Measurements from ENCODE around the gene NPSR1. TPM values are rescaled to one million over a fixed set of nuclear protein-coding genes. Genes with fewer than 3 reads are reported as not detected.

Gene NPSR1
- total RNA-seq, 4 donors from 2014 or later: 0.95 to 9.7 TPM; not detected in 2

GRCh38 chr7:34756691-34757090 is 98.7 kb downstream of the NPSR1 start:
- Histone ChIP-seq H3K4me1 (no peaks in the 10 kb centered on the region), H3K36me3 (no peaks in the 10 kb centered on the region), H3K27ac (no peak overlapping the region), H3K27me3 (no peaks in the 10 kb centered on the region), H3K9me3 (no peaks in the 10 kb centered on the region), H3K4me3 (no peak overlapping the region)
- intact Hi-C loops (cut with DNase I; ENCODE audit: low total_unique reads) (no loop called here), in situ Hi-C loops (cut with MboI; ENCODE audit: low pct_ligation_motif_present in 1 of 4, low pct_unique_long_range_greater_than_20kb in 1 of 4, low sequenced_read_pairs in 3 of 4) (no loop called here)
- no peak for DNase-seq
- WGBS, 2 donors (ENCODE audit: low coverage in 1 of 2): 81 to 83% methylated on average over 5 of the region's 5 CpGs
- TF ChIP-seq EP300 (IDR thresholded peaks at IDR 0.05; ENCODE audit: low read depth) (no peak), POLR2A (IDR thresholded peaks at IDR 0.05) (no peak)

DNA sequence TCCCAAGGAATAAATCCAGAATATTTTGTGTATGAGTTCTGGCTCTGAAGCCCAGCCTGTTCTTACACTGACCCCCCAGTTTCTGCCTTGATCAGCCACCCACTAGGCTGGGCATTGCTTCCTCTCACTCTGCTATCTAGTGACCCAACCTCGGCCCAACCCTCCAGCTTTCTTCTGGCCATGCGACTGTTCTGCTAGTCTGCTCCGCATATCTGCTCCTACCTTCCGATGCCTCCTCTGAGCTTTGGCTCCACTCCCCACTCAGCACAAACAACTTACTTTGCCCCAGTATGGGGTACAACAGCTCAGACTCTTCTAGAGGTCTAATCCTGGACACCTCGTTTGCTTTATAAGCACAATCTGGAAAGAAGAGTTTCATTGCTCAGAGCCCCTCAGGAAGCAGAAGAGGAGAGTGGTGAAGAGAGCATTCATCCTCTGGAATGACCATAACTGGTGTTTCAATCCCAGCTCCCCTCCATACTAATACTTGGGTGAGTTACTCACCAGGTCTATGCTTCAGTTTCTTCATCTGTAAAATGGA is 99.6 kb downstream of the NPSR1 start:
- intact Hi-C loops (cut with DNase I; ENCODE audit: low total_unique reads): no loop called here
- in situ Hi-C loops (cut with MboI; ENCODE audit: low pct_ligation_motif_present in 1 of 4, low pct_unique_long_range_greater_than_20kb in 1 of 4, low sequenced_read_pairs in 3 of 4): no loop called here

GRCh38 chr7:34758111-34758601 is 100.1 kb downstream of the NPSR1 start:
- Histone ChIP-seq H3K27me3 (no peaks in the 10 kb centered on the region), H3K36me3 (no peaks in the 10 kb centered on the region), H3K9me3 (no peaks in the 10 kb centered on the region), H3K27ac (no peak overlapping the region), H3K4me3 (no peak overlapping the region), H3K4me1 (no peaks in the 10 kb centered on the region)
- in situ Hi-C loops (cut with MboI; ENCODE audit: low pct_ligation_motif_present in 1 of 4, low pct_unique_long_range_greater_than_20kb in 1 of 4, low sequenced_read_pairs in 3 of 4): no loop called here
- no peak for DNase-seq
- intact Hi-C loops (cut with DNase I; ENCODE audit: low total_unique reads): no loop called here
- 50 to 67% methylated on average over 1 of the region's 1 CpG for WGBS, 2 donors (ENCODE audit: low coverage in 1 of 2)
- TF ChIP-seq POLR2AphosphoS5 (IDR thresholded peaks at IDR 0.05) (no peak), EP300 (IDR thresholded peaks at IDR 0.05; ENCODE audit: low read depth) (no peak)

More for the DNA sequence above, 99.6 kb downstream of the NPSR1 start:
- Histone ChIP-seq H3K36me3 (no peaks in the 10 kb centered on the region), H3K4me3 (no peak overlapping the region), H3K27ac (no peak overlapping the region), H3K9me3 (no peaks in the 10 kb centered on the region), H3K27me3 (no peaks in the 10 kb centered on the region), H3K4me1 (no peaks in the 10 kb centered on the region)
- DNase-seq: no peak
- WGBS, 2 donors (ENCODE audit: low coverage in 1 of 2): 78 to 89% methylated on average over 4 to 5 of the region's 5 CpGs
- TF ChIP-seq, protein P1, sequence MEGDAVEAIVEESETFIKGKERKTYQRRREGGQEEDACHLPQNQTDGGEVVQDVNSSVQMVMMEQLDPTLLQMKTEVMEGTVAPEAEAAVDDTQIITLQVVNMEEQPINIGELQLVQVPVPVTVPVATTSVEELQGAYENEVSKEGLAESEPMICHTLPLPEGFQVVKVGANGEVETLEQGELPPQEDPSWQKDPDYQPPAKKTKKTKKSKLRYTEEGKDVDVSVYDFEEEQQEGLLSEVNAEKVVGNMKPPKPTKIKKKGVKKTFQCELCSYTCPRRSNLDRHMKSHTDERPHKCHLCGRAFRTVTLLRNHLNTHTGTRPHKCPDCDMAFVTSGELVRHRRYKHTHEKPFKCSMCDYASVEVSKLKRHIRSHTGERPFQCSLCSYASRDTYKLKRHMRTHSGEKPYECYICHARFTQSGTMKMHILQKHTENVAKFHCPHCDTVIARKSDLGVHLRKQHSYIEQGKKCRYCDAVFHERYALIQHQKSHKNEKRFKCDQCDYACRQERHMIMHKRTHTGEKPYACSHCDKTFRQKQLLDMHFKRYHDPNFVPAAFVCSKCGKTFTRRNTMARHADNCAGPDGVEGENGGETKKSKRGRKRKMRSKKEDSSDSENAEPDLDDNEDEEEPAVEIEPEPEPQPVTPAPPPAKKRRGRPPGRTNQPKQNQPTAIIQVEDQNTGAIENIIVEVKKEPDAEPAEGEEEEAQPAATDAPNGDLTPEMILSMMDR (IDR thresholded peaks at IDR 0.05): no peak
- no peak for TF ChIP-seq POLR2AphosphoS5 (IDR thresholded peaks at IDR 0.05)
- TF ChIP-seq EP300 (IDR thresholded peaks at IDR 0.05; ENCODE audit: low read depth): no peak
- no peak for TF ChIP-seq POLR2A (IDR thresholded peaks at IDR 0.05)

GRCh38 chr7:34759477-34760125 is 101.6 kb downstream of the NPSR1 start:
- H3K4me1 ChIP-seq: no peaks in the 10 kb centered on the region
- no peak overlapping the region for H3K27ac ChIP-seq
- TF ChIP-seq, protein P1 (IDR thresholded peaks at IDR 0.05): peak; percentile 32 to 51 (median 35)
- no peak for TF ChIP-seq POLR2AphosphoS5 (IDR thresholded peaks at IDR 0.05)
- no peak for DNase-seq
- H3K9me3 ChIP-seq: no peaks in the 10 kb centered on the region
- H3K27me3 ChIP-seq: no peaks in the 10 kb centered on the region
- H3K4me3 ChIP-seq: no peak overlapping the region
- WGBS, 2 donors (ENCODE audit: low coverage in 1 of 2): 79 to 89% methylated on average over 2 to 3 of the region's 3 CpGs
- in situ Hi-C loops (cut with MboI; ENCODE audit: low pct_ligation_motif_present in 1 of 4, low pct_unique_long_range_greater_than_20kb in 1 of 4, low sequenced_read_pairs in 3 of 4) (no loop called here), intact Hi-C loops (cut with DNase I; ENCODE audit: low total_unique reads) (no loop called here)
- H3K36me3 ChIP-seq: no peaks in the 10 kb centered on the region

DNA sequence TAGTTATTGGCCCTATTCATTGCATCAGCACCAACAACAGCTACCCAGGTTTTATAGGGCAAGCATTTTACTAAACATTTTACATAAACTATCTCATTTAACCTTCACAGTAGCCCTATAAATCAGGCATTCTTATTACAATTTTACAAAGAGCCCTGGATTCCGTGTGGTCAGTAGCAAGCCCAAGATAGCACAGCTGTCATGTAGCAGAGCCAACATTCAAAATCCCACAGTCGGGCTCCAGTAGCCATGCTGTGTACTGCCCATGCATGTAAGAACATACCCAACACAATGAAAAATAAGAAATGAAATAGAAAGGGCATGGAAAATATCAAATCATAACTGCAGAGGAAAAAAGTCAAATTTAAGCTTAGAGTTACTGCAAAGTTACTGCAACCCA is 102.3 kb downstream of the NPSR1 start:
- no peaks in the 10 kb centered on the region for H3K36me3 ChIP-seq
- 66% methylated on average over 2 of the region's 2 CpGs; no CpG with 5 or more reads in 1 of the 2 donors for WGBS, 2 donors (ENCODE audit: low coverage in 1 of 2)
- no peak for TF ChIP-seq EP300 (IDR thresholded peaks at IDR 0.05; ENCODE audit: low read depth)
- TF ChIP-seq, protein P1 (IDR thresholded peaks at IDR 0.05): no peak
- no peak for TF ChIP-seq POLR2A (IDR thresholded peaks at IDR 0.05)
- no peak for TF ChIP-seq POLR2AphosphoS5 (IDR thresholded peaks at IDR 0.05)
- in situ Hi-C loops (cut with MboI; ENCODE audit: low pct_ligation_motif_present in 1 of 4, low pct_unique_long_range_greater_than_20kb in 1 of 4, low sequenced_read_pairs in 3 of 4) (no loop called here), intact Hi-C loops (cut with DNase I; ENCODE audit: low total_unique reads) (no loop called here)
- no peak overlapping the region for H3K27ac ChIP-seq
- no peaks in the 10 kb centered on the region for H3K27me3 ChIP-seq
- no peak for DNase-seq
- H3K9me3 ChIP-seq: no peaks in the 10 kb centered on the region
- no peaks in the 10 kb centered on the region for H3K4me1 ChIP-seq
- no peak overlapping the region for H3K4me3 ChIP-seq
